ENCODE data around the gene NECTIN3. TPM values are rescaled to one million over a fixed set of nuclear protein-coding genes. Genes with fewer than 3 reads are reported as not detected.

Gene NECTIN3
- total and polyA plus RNA-seq, 3 donors from 2014 or later, result 84.9 to 119 (median 97.1) TPM

- Histone ChIP-seq H3K27me3 (no peaks in the 10 kb centered on the region), H3K36me3 (ENCODE audit: low read depth, missing control alignments) (no peaks in the 10 kb centered on the region), H3K27ac (no peak overlapping the region), H3K4me3 (no peak overlapping the region), H3K9me3 (no peaks in the 10 kb centered on the region), H3K4me1 (no peaks in the 10 kb centered on the region)
- TF ChIP-seq CTCF (IDR thresholded peaks at IDR 0.05), result no peak
- no peak for TF ChIP-seq POLR2A (IDR thresholded peaks at IDR 0.05)
- no peak for DNase-seq
- intact Hi-C loops (cut with DNase I; ENCODE audit: low total_unique reads), result no loop called here
Measured at GRCh38 chr3:111151438-111151837, 79.8 kb downstream of the NECTIN3 start.

- Histone ChIP-seq H3K4me3 (no peak overlapping the region), H3K27ac (no peak overlapping the region), H3K4me1 (no peaks in the 10 kb centered on the region), H3K9me3 (no peaks in the 10 kb centered on the region), H3K36me3 (ENCODE audit: low read depth, missing control alignments) (no peaks in the 10 kb centered on the region), H3K27me3 (no peaks in the 10 kb centered on the region)
- intact Hi-C loops (cut with DNase I; ENCODE audit: low total_unique reads), result no loop called here
- 54 to 76% methylated on average over 1 of the region's 1 CpG for WGBS, 2 donors
- no peak for DNase-seq
- TF ChIP-seq POLR2A (IDR thresholded peaks at IDR 0.05), result no peak
- TF ChIP-seq CTCF (IDR thresholded peaks at IDR 0.05), result no peak
Measured at GRCh38 chr3:111152496-111152895, 80.9 kb downstream of the NECTIN3 start.

- H3K27ac ChIP-seq, result no peak overlapping the region
- no peaks in the 10 kb centered on the region for H3K9me3 ChIP-seq
- TF ChIP-seq CTCF (IDR thresholded peaks at IDR 0.05), result no peak
- TF ChIP-seq POLR2A (IDR thresholded peaks at IDR 0.05), result no peak
- H3K27me3 ChIP-seq, result no peaks in the 10 kb centered on the region
- intact Hi-C loops (cut with DNase I; ENCODE audit: low total_unique reads), result no loop called here
- H3K36me3 ChIP-seq (ENCODE audit: low read depth, missing control alignments), result no peaks in the 10 kb centered on the region
- WGBS, 2 donors, result 93 to 99% methylated on average over 2 of the region's 2 CpGs
- no peak for DNase-seq
- no peak overlapping the region for H3K4me3 ChIP-seq
- H3K4me1 ChIP-seq, result no peaks in the 10 kb centered on the region
Measured at GRCh38 chr3:111156517-111156916, 84.9 kb downstream of the NECTIN3 start.

GRCh38 chr3:111159391-111159790 lies 87.8 kb downstream of the NECTIN3 start:
- no peaks in the 10 kb centered on the region for H3K36me3 ChIP-seq (ENCODE audit: low read depth, missing control alignments)
- TF ChIP-seq CTCF (IDR thresholded peaks at IDR 0.05), result no peak
- no peak for TF ChIP-seq POLR2A (IDR thresholded peaks at IDR 0.05)
- 95 to 98% methylated on average over 3 of the region's 3 CpGs for WGBS, 2 donors
- no peak overlapping the region for H3K27ac ChIP-seq
- no peaks in the 10 kb centered on the region for H3K27me3 ChIP-seq
- no peaks in the 10 kb centered on the region for H3K4me1 ChIP-seq
- intact Hi-C loops (cut with DNase I; ENCODE audit: low total_unique reads), result no loop called here
- no peaks in the 10 kb centered on the region for H3K9me3 ChIP-seq
- DNase-seq, result no peak
- H3K4me3 ChIP-seq, result no peak overlapping the region

- H3K27me3 ChIP-seq, result no peaks in the 10 kb centered on the region
- intact Hi-C loops (cut with DNase I; ENCODE audit: low total_unique reads), result no loop called here
- no peak overlapping the region for H3K4me3 ChIP-seq
- H3K4me1 ChIP-seq, result no peaks in the 10 kb centered on the region
- no peaks in the 10 kb centered on the region for H3K36me3 ChIP-seq (ENCODE audit: low read depth, missing control alignments)
- H3K9me3 ChIP-seq, result no peaks in the 10 kb centered on the region
- no peak for DNase-seq
- H3K27ac ChIP-seq, result no peak overlapping the region
- WGBS, 2 donors, result 79 to 80% methylated on average over 3 of the region's 3 CpGs
- TF ChIP-seq CTCF (IDR thresholded peaks at IDR 0.05), result no peak
- no peak for TF ChIP-seq POLR2A (IDR thresholded peaks at IDR 0.05)
Measured at GRCh38 chr3:111164621-111165020, 93.0 kb downstream of the NECTIN3 start.

Data from testis (tissue), 3 donors.